SK-N-SH (cell line): ENCODE results near the gene MFAP1. TPM values are rescaled to one million over a fixed set of nuclear protein-coding genes. Genes with fewer than 3 reads are reported as not detected.

Source experiments
- CTCF ChIA-PET: fragments of 300-600, 350-600 bp; formaldehyde crosslinking; extraction: SDS; loops from one replicate; lab custom pipeline; 2021; lab: Yijun Ruan, JAX
- POLR2A ChIA-PET: fragments of 350-600 bp; sonication (Branson Sonifier 250); formaldehyde crosslinking; extraction: SDS; loops from one replicate; lab custom pipeline; 2020; ENCODE audit warnings: antibody characterized with exemption, inconsistent platforms; lab: Yijun Ruan, JAX
- DNase-seq: peaks from one replicate; pipeline ENCODE4 v3.0.0; 2012
- H2AFZ ChIP-seq: fragments of 200-600 bp; sonication (generic); 2 replicates; pipeline ENCODE4 v1.8.1; 2016; ENCODE audit warnings: antibody characterized with exemption, mild to moderate bottlenecking, low read depth
- H3F3A ChIP-seq: fragments of 200-600 bp; sonication (generic); replicated peaks from 2 replicates; pipeline ENCODE3; 2016; ENCODE audit warnings: antibody characterized with exemption, mild to moderate bottlenecking; ENCODE audit not compliant: insufficient read depth
- H3K27ac ChIP-seq, 2 experiments: fragments of 200-500 bp in 1 of 2; fragments of 200-600 bp in 1 of 2; sonication (Bioruptor generic) in 1 of 2; sonication (generic), shearing (Covaris generic) in 1 of 2; 2 replicates each; pipeline versions ENCODE4 v1.5.1 to v1.6.1; 2014 to 2016; ENCODE audit warnings: low read depth in 2 of 2, inconsistent platforms in 1 of 2, low read length in 1 of 2, mild to moderate bottlenecking in 1 of 2, mixed read lengths in 1 of 2
- H3K27me3 ChIP-seq: fragments of 200-600 bp; sonication (generic), shearing (Covaris generic); 2 replicates; pipeline ENCODE4 v1.6.1; 2016; ENCODE audit warnings: mixed run types; ENCODE audit not compliant: insufficient read depth
- H3K36me3 ChIP-seq, 2 experiments: fragments of 200-500 bp in 1 of 2; fragments of 200-600 bp in 1 of 2; sonication (Bioruptor generic) in 1 of 2; sonication (generic) in 1 of 2; replicated peaks in 1 of 2; 2 replicates each; pipeline versions ENCODE3 to v1.5.1; 2014 to 2016; ENCODE audit warnings: low read length in 1 of 2, mild to moderate bottlenecking in 1 of 2; ENCODE audit not compliant: insufficient read depth in 2 of 2, control insufficient read depth in 1 of 2
- H3K4me1 ChIP-seq, 2 experiments: fragments of 200-500 bp in 1 of 2; fragments of 200-600 bp in 1 of 2; sonication (Bioruptor generic) in 1 of 2; sonication (generic), shearing (Covaris generic) in 1 of 2; 2 replicates each; pipeline versions ENCODE4 v1.5.1 to v1.6.1; 2014 to 2016; ENCODE audit warnings: low read depth in 1 of 2, low read length in 1 of 2, mixed run types in 1 of 2; ENCODE audit not compliant: insufficient read depth in 2 of 2, control insufficient read depth in 1 of 2
- H3K4me2 ChIP-seq: fragments of 200-600 bp; sonication (generic), shearing (Covaris generic); 2 replicates; pipeline ENCODE4 v1.6.1; 2017; ENCODE audit warnings: mixed run types
- H3K4me3 ChIP-seq, 2 experiments: fragments of 200-500 bp in 1 of 2; fragments of 200-600 bp in 1 of 2; sonication (Bioruptor generic) in 1 of 2; sonication (generic), shearing (Covaris generic) in 1 of 2; 2 replicates each; pipeline versions ENCODE4 v1.5.1 to v1.8.1; 2014 to 2016; ENCODE audit warnings: low read depth in 2 of 2, inconsistent platforms in 1 of 2, low read length in 1 of 2, mild to moderate bottlenecking in 1 of 2, mixed read lengths in 1 of 2, moderate library complexity in 1 of 2
- H3K79me2 ChIP-seq: fragments of 200-600 bp; sonication (generic); 2 replicates; pipeline ENCODE4 v1.8.1; 2017; ENCODE audit warnings: mild to moderate bottlenecking; ENCODE audit not compliant: insufficient read depth
- H3K9ac ChIP-seq: fragments of 200-600 bp; sonication (generic); 2 replicates; pipeline ENCODE4 v1.6.1; 2017; ENCODE audit warnings: mixed run types
- H3K9me2 ChIP-seq: fragments of 200-600 bp; sonication (generic); 2 replicates; pipeline ENCODE4 v1.6.1; 2017; ENCODE audit warnings: mixed run types
- H3K9me3 ChIP-seq: fragments of 200-600 bp; sonication (generic); 2 replicates; pipeline ENCODE4 v1.6.1; 2017; ENCODE audit warnings: mixed run types, mild to moderate bottlenecking, moderate library complexity
- H4K20me1 ChIP-seq: fragments of 200-600 bp; sonication (generic); 2 replicates; pipeline ENCODE4 v1.6.1; 2017; ENCODE audit warnings: mild to moderate bottlenecking, mixed run types; ENCODE audit not compliant: insufficient read depth
- ELF1 ChIP-seq: IDR thresholded peaks from 2 replicates; pipeline ENCODE4 v1.4.0; 2012
- FOXJ3 ChIP-seq: sonication (generic); formaldehyde crosslinking; IDR thresholded peaks from 2 replicates; pipeline ENCODE4 v1.5.1; 2020; ENCODE audit warnings: mild to moderate bottlenecking, missing genetic modification reagents
- FOXM1 ChIP-seq: IDR thresholded peaks from 2 replicates; pipeline ENCODE4 v1.4.0; 2012; ENCODE audit warnings: low read depth, mild to moderate bottlenecking
- GABPA ChIP-seq: IDR thresholded peaks from 2 replicates; pipeline ENCODE4 v1.4.0; 2012; ENCODE audit warnings: low read depth, mild to moderate bottlenecking
- GATA2 ChIP-seq: sonication (generic); formaldehyde crosslinking; IDR thresholded peaks from 2 replicates; pipeline ENCODE4 v1.5.0; 2020; ENCODE audit warnings: mild to moderate bottlenecking, missing genetic modification reagents
- JUND ChIP-seq: IDR thresholded peaks from 2 replicates; pipeline ENCODE4 v1.4.0; 2012
- NRF1 ChIP-seq: IDR thresholded peaks from 2 replicates; pipeline ENCODE4 v1.6.1; 2012; ENCODE audit warnings: low read depth, mild to moderate bottlenecking, low read length
- RXRA ChIP-seq: IDR thresholded peaks from 2 replicates; pipeline ENCODE4 v1.4.0; 2012; ENCODE audit warnings: low read depth, mild to moderate bottlenecking, borderline replicate concordance
- SMC3 ChIP-seq: IDR thresholded peaks from 2 replicates; pipeline ENCODE4 v1.6.1; 2012; ENCODE audit warnings: low read depth, low read length, improper control_type of control experiment
- YY1 ChIP-seq: IDR thresholded peaks from 2 replicates; pipeline ENCODE4 v1.4.0; 2012; ENCODE audit warnings: low read depth, mild to moderate bottlenecking
- ZBTB33 ChIP-seq: IDR thresholded peaks from 2 replicates; pipeline ENCODE4 v1.4.0; 2012; ENCODE audit warnings: low read depth, borderline replicate concordance
- WGBS: methylation state at CpG from one replicate; pipeline ENCODE4 v1.1.6; 2017; ENCODE audit warnings: low lambda C conversion rate; 5-methylcytosine and 5-hydroxymethylcytosine counted together
- polyA plus RNA-seq, 3 experiments: library from polyadenylated mRNA; depleted of rRNA; stranded (reverse); fragments of >200 nt; gene quantifications; 2 replicates each; pipeline ENCODE4 v1.2.3, GENCODE V29; 2012

Gene MFAP1
- polyA plus RNA-seq, 1 of the 3 experiments (the other 2 are of a cell fraction), result 16.5 TPM

GRCh38 chr15:43793647-43794046 lies 30.8 kb downstream of the MFAP1 start:
- H3K9ac ChIP-seq, result peak overlapping the region; percentile 100; the same call in 1 of the 2 replicates
- no peak for TF ChIP-seq SMC3
- no peak for TF ChIP-seq GABPA
- TF ChIP-seq FOXM1, result no peak
- no peak for TF ChIP-seq JUND
- peaks cover 18 to 20% of the 10 kb centered on the region in 2 experiments; a peak in 3 of 4 replicates for H3K4me1 ChIP-seq
- peak overlapping the region; percentile 99 for H3K4me2 ChIP-seq
- H2AFZ ChIP-seq, result no peak overlapping the region
- ChIA-PET POLR2A (interaction anchor here (1.4 kb wide), 1 partner anchor 31 kb away, joined by 3 read pairs; the partner anchor contains the start of gene MFAP1), CTCF (interaction anchor here (2.4 to 4.1 kb wide), 2 partner anchors 16 to 25 kb away, joined by 7 to 14 read pairs; partner anchors contain the start of gene ELL3)
- no peaks in the 10 kb centered on the region for H3K27me3 ChIP-seq
- H3K79me2 ChIP-seq, result peaks cover 38% of the 10 kb centered on the region
- DNase-seq, result no peak
- peaks cover 47% of the 10 kb centered on the region for H3F3A ChIP-seq
- H3K9me3 ChIP-seq, result no peaks in the 10 kb centered on the region
- H3K36me3 ChIP-seq, result peaks cover 37 to 38% of the 10 kb centered on the region in 2 experiments
- peak overlapping the region; percentile 17 to 48; a peak in 3 of 4 replicates for H3K27ac ChIP-seq
- peaks cover 28% of the 10 kb centered on the region for H4K20me1 ChIP-seq
- peak overlapping the region; percentile 76 to 99 for H3K4me3 ChIP-seq
- no peaks in the 10 kb centered on the region for H3K9me2 ChIP-seq
- WGBS, result 90% methylated on average over 9 of the region's 10 CpGs

- CTCF ChIA-PET, result interaction anchor here (2.4 to 4.1 kb wide), 2 partner anchors 16 to 24 kb away, joined by 7 to 14 read pairs; partner anchors contain the start of gene ELL3
- H3K4me3 ChIP-seq, result peak overlapping the region; percentile 76 to 99
- peak overlapping the region; percentile 100 for H3K9ac ChIP-seq
- TF ChIP-seq RXRA (no peak), GATA2 (no peak), FOXJ3 (CRISPR knock-in tag) (no peak), NRF1 (no peak), YY1 (no peak), ELF1 (no peak), ZBTB33 (no peak)
- H3K79me2 ChIP-seq, result peaks cover 38% of the 10 kb centered on the region
- H2AFZ ChIP-seq, result no peak overlapping the region
- H3K36me3 ChIP-seq, result peaks cover 37 to 38% of the 10 kb centered on the region in 2 experiments
- H4K20me1 ChIP-seq, result peaks cover 28% of the 10 kb centered on the region
- peak; percentile 42 for DNase-seq
- no peaks in the 10 kb centered on the region for H3K9me3 ChIP-seq
- H3K27me3 ChIP-seq, result no peaks in the 10 kb centered on the region
- peaks cover 18 to 20% of the 10 kb centered on the region in 2 experiments; a peak in 3 of 4 replicates for H3K4me1 ChIP-seq
- peak overlapping the region; percentile 83 to 94 for H3K27ac ChIP-seq
- POLR2A ChIA-PET, result interaction anchor here (1.4 kb wide), 1 partner anchor 32 kb away, joined by 3 read pairs; the partner anchor contains the start of gene MFAP1
- 8% methylated on average over 33 of the region's 33 CpGs for WGBS
- peak overlapping the region; percentile 99 for H3K4me2 ChIP-seq
- H3K9me2 ChIP-seq, result no peaks in the 10 kb centered on the region
- peaks cover 41% of the 10 kb centered on the region for H3F3A ChIP-seq
Observed at GRCh38 chr15:43792761-43793476, 31.6 kb downstream of the MFAP1 start.
